H9 (cell line): ENCODE results near the gene SPDEF. TPM values are rescaled to one million over a fixed set of nuclear protein-coding genes. Genes with fewer than 3 reads are reported as not detected.

Experiments
- DNase-seq: peaks from one replicate; pipeline ENCODE4 v3.0.0-alpha.2; 2017
- H2AFZ ChIP-seq: one replicate; pipeline ENCODE4 v1.6.1; 2013; ENCODE audit warnings: mild to moderate bottlenecking, low read length, control low read depth, moderate library complexity
- H2AK5ac ChIP-seq: 2 replicates; pipeline ENCODE4 v1.6.1; 2013; ENCODE audit warnings: low read length, control low read depth, mixed read lengths; ENCODE audit not compliant: insufficient read length
- H2BK120ac ChIP-seq: one replicate; pipeline ENCODE4 v1.6.1; 2013; ENCODE audit warnings: low read depth, mild to moderate bottlenecking, low read length, control low read depth, inconsistent platforms; ENCODE audit not compliant: poor library complexity, severe bottlenecking
- H2BK12ac ChIP-seq: 2 replicates; pipeline ENCODE4 v1.6.1; 2013; ENCODE audit warnings: low read length, control low read depth, mixed read lengths, low read depth; ENCODE audit not compliant: insufficient read length
- H2BK15ac ChIP-seq: 2 replicates; pipeline ENCODE4 v1.6.1; 2013; ENCODE audit warnings: low read depth, low read length, control low read depth
- H2BK20ac ChIP-seq: one replicate; pipeline ENCODE4 v1.6.1; 2013; ENCODE audit warnings: low read depth, mild to moderate bottlenecking, low read length, control low read depth, inconsistent platforms; ENCODE audit not compliant: poor library complexity, severe bottlenecking
- H2BK5ac ChIP-seq: 2 replicates; pipeline ENCODE4 v1.6.1; 2013; ENCODE audit warnings: low read length, control low read depth, mixed read lengths; ENCODE audit not compliant: insufficient read length
- H3K14ac ChIP-seq: 2 replicates; pipeline ENCODE4 v1.6.1; 2013; ENCODE audit warnings: low read length, control low read depth; ENCODE audit not compliant: insufficient read depth
- H3K18ac ChIP-seq: 2 replicates; pipeline ENCODE4 v1.6.1; 2013; ENCODE audit warnings: low read depth, mild to moderate bottlenecking, mixed read lengths, low read length, control low read depth; ENCODE audit not compliant: insufficient read length
- H3K23ac ChIP-seq: 2 replicates; pipeline ENCODE4 v1.6.1; 2013; ENCODE audit warnings: low read length, control low read depth, mixed read lengths, low read depth; ENCODE audit not compliant: insufficient read length
- H3K23me2 ChIP-seq: 2 replicates; pipeline ENCODE4 v1.6.1; 2013; ENCODE audit warnings: low read depth, mild to moderate bottlenecking, mixed read lengths, low read length, control low read depth; ENCODE audit not compliant: insufficient read length, poor library complexity, severe bottlenecking
- H3K27ac ChIP-seq: 2 replicates; pipeline ENCODE4 v1.5.1; 2013; ENCODE audit warnings: low read length, control low read depth, mixed read lengths, low read depth; ENCODE audit not compliant: insufficient read length
- H3K27me3 ChIP-seq: 2 replicates; pipeline ENCODE4 v1.6.1; 2013; ENCODE audit warnings: low read length, control low read depth, inconsistent platforms; ENCODE audit not compliant: insufficient read depth
- H3K4ac ChIP-seq: 2 replicates; pipeline ENCODE4 v1.6.1; 2013; ENCODE audit warnings: low read depth, mild to moderate bottlenecking, control low read depth, inconsistent platforms, low read length, moderate library complexity
- H3K4me1 ChIP-seq: 2 replicates; pipeline ENCODE4 v1.6.1; 2013; ENCODE audit warnings: low read length, control low read depth, inconsistent platforms; ENCODE audit not compliant: insufficient read depth
- H3K4me2 ChIP-seq: 2 replicates; pipeline ENCODE4 v1.6.1; 2013; ENCODE audit warnings: low read length, control low read depth, mixed read lengths; ENCODE audit not compliant: insufficient read length, insufficient read depth
- H3K56ac ChIP-seq: 2 replicates; pipeline ENCODE4 v1.6.1; 2013; ENCODE audit warnings: low read depth, mild to moderate bottlenecking, mixed read lengths, low read length, control low read depth; ENCODE audit not compliant: insufficient read length
- H3K79me1 ChIP-seq: 2 replicates; pipeline ENCODE4 v1.6.1; 2013; ENCODE audit warnings: low read depth, mild to moderate bottlenecking, moderate library complexity, low read length, control low read depth, inconsistent platforms; ENCODE audit not compliant: insufficient read depth, poor library complexity, severe bottlenecking
- H3K79me2 ChIP-seq: 2 replicates; pipeline ENCODE4 v1.6.1; 2013; ENCODE audit warnings: low read length, control low read depth, inconsistent platforms; ENCODE audit not compliant: insufficient read depth
- H3K9ac ChIP-seq: 2 replicates; pipeline ENCODE4 v1.6.1; 2013; ENCODE audit warnings: low read length, control low read depth, mixed read lengths; ENCODE audit not compliant: insufficient read length; ENCODE audit errors: extremely low read depth
- H3K9me3 ChIP-seq: one replicate; pipeline ENCODE4 v1.6.1; 2013; ENCODE audit warnings: low read depth, low read length, inconsistent platforms; ENCODE audit not compliant: control insufficient read depth
- H3T11ph ChIP-seq: one replicate; pipeline ENCODE4 v1.6.1; 2013; ENCODE audit warnings: mild to moderate bottlenecking, low read length, control low read depth, inconsistent platforms
- H4K20me1 ChIP-seq: one replicate; pipeline ENCODE4 v1.6.1; 2013; ENCODE audit not compliant: control insufficient read depth, insufficient read length, insufficient read depth
- H4K5ac ChIP-seq: 2 replicates; pipeline ENCODE4 v1.6.1; 2013; ENCODE audit warnings: low read depth, mild to moderate bottlenecking, mixed read lengths, low read length, control low read depth; ENCODE audit not compliant: insufficient read length
- H4K8ac ChIP-seq: replicated peaks from 2 replicates; pipeline ENCODE4 v1.6.1; 2013; ENCODE audit warnings: low read length, control low read depth, mixed read lengths, low read depth; ENCODE audit not compliant: insufficient read length
- H4K91ac ChIP-seq: 2 replicates; pipeline ENCODE4 v1.6.1; 2013; ENCODE audit warnings: low read depth, mild to moderate bottlenecking, moderate library complexity, mixed read lengths, low read length, control low read depth; ENCODE audit not compliant: insufficient read length
- H3K27ac Mint-ChIP-seq, 3 experiments: 2 replicates in 2 of 3; 3 replicates in 1 of 3; pipeline ENCODE4 v1.8.0; 2020 to 2021; ENCODE audit warnings: mixed read lengths in 3 of 3, mild to moderate bottlenecking in 1 of 3, moderate library complexity in 1 of 3
- H3K27me3 Mint-ChIP-seq: 2 replicates; pipeline ENCODE4 v1.8.0; 2021; ENCODE audit warnings: low read depth, mild to moderate bottlenecking, moderate library complexity, mixed read lengths
- H3K36me3 Mint-ChIP-seq, 3 experiments: 2 replicates in 2 of 3; 3 replicates in 1 of 3; pipeline ENCODE4 v1.8.0; 2020 to 2021; ENCODE audit warnings: low read depth in 3 of 3, mixed read lengths in 3 of 3; ENCODE audit not compliant: insufficient read depth in 1 of 3
- H3K4me1 Mint-ChIP-seq, 2 experiments: 2 replicates each; pipeline ENCODE4 v1.8.0; 2020; ENCODE audit warnings: mixed read lengths in 2 of 2
- H3K4me3 Mint-ChIP-seq, 2 experiments: 2 replicates in 1 of 2; 3 replicates in 1 of 2; pipeline ENCODE4 v1.8.0; 2020 to 2021; ENCODE audit warnings: mild to moderate bottlenecking in 2 of 2, mixed read lengths in 2 of 2, moderate library complexity in 1 of 2
- H3K9me3 Mint-ChIP-seq, 2 experiments: 2 replicates in 1 of 2; 3 replicates in 1 of 2; pipeline ENCODE4 v1.8.0; 2020; ENCODE audit warnings: mild to moderate bottlenecking in 2 of 2, mixed read lengths in 2 of 2, moderate library complexity in 1 of 2
- CTCF ChIP-seq: fragments of 200-600 bp; sonication (generic); conservative IDR thresholded peaks from 3 replicates; pipeline ENCODE4 v1.8.0; 2021; ENCODE audit warnings: antibody characterized with exemption, mild to moderate bottlenecking
- WGBS: extraction: QIAGEN DNeasy Blood & Tissue Kit; methylation state at CpG from one replicate; pipeline ENCODE4 v1.1.7; 2013; ENCODE audit warnings: missing lambda C conversion rate, low lambda C conversion rate, mixed read lengths; ENCODE audit not compliant: insufficient read length; ENCODE audit errors: extremely low coverage; 5-methylcytosine and 5-hydroxymethylcytosine counted together
- total RNA-seq: library from RNA; stranded (reverse); gene quantifications from 2 replicates; pipeline ENCODE4 v1.2.1, GENCODE V29; 2021

SPDEF gene
- total RNA-seq, 1 experiment from 2014 or later, result 0.15 TPM

DNA sequence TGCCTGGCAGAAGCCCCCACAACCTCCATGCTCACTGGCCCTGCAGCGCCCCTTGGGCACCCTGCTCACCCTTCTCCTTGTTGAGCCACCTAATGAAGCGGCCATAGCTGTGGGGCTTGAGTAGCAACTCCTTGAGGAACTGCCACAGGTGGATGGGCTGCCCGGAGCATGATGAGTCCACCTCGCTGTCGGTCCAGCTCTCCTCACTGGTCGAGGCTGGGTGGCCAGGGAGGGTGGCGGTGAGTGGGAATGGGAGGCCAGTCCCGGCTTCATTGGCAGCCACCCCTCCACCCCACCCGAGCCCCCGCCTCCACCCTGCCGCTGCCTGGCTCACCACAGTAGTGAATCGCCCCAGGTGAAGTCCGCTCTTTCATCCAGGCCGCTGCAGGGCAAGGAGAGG, 16.9 kb downstream of the SPDEF start:
- no peak overlapping the region for H3K4ac ChIP-seq
- no peak overlapping the region for H2BK12ac ChIP-seq
- no peak overlapping the region for H3K9ac ChIP-seq
- no peaks in the 10 kb centered on the region for H3K79me2 ChIP-seq
- Mint-ChIP-seq H3K27ac (no peak overlapping the region), H3K9me3 (no peaks in the 10 kb centered on the region), H3K27me3 (no peaks in the 10 kb centered on the region), H3K4me3 (no peak overlapping the region), H3K36me3 (no peaks in the 10 kb centered on the region), H3K4me1 (peaks cover 0 to 19% of the 10 kb centered on the region in 2 experiments; a peak in 2 of 4 replicates)
- no peaks in the 10 kb centered on the region for H3K9me3 ChIP-seq
- no peak overlapping the region for H3K23ac ChIP-seq
- no peak overlapping the region for H4K5ac ChIP-seq
- no peak for TF ChIP-seq CTCF
- no peak overlapping the region for H3T11ph ChIP-seq
- no peak overlapping the region for H4K91ac ChIP-seq
- H3K27ac ChIP-seq, result no peak overlapping the region
- H2BK20ac ChIP-seq, result no peak overlapping the region
- no peak overlapping the region for H2BK120ac ChIP-seq
- H3K14ac ChIP-seq, result no peak overlapping the region
- H2AFZ ChIP-seq, result no peak overlapping the region
- no peaks in the 10 kb centered on the region for H3K23me2 ChIP-seq
- H3K4me1 ChIP-seq, result no peaks in the 10 kb centered on the region
- H3K27me3 ChIP-seq, result no peaks in the 10 kb centered on the region
- H3K18ac ChIP-seq, result peak overlapping the region; percentile 45
- H4K20me1 ChIP-seq, result no peaks in the 10 kb centered on the region
- H2BK5ac ChIP-seq, result no peak overlapping the region
- no peak for DNase-seq
- WGBS, result no CpG with 5 or more reads among the region's 14 CpGs
- H3K56ac ChIP-seq, result no peak overlapping the region
- no peak overlapping the region for H2BK15ac ChIP-seq
- no peak overlapping the region for H3K4me2 ChIP-seq
- H4K8ac ChIP-seq, result no peak overlapping the region
- H3K79me1 ChIP-seq, result no peaks in the 10 kb centered on the region
- no peak overlapping the region for H2AK5ac ChIP-seq
